Memory B cell (primary cell): ENCODE results near the gene SLC12A8.

Source experiments
- ATAC-seq: fragments of 150-1000 bp; cut with Tn5 transposase; 2 replicates; pipeline ENCODE4 v1.10.0; 2021; ENCODE audit warnings: low read depth, mild to moderate bottlenecking, moderate library complexity
- DNase-seq, 2 donors: peaks; one replicate each; pipeline ENCODE4 v3.0.0; 2022; ENCODE audit warnings: low spot score in 2 of 2
- H3K27ac Mint-ChIP-seq: one replicate; pipeline ENCODE4 v1.8.0; 2022; ENCODE audit warnings: mild to moderate bottlenecking, moderate library complexity, mixed read lengths
- H3K27me3 Mint-ChIP-seq: one replicate; pipeline ENCODE4 v1.8.0; 2022; ENCODE audit warnings: mixed read lengths
- H3K36me3 Mint-ChIP-seq: one replicate; pipeline ENCODE4 v1.8.0; 2022; ENCODE audit warnings: mild to moderate bottlenecking, mixed read lengths
- H3K4me1 Mint-ChIP-seq: one replicate; pipeline ENCODE4 v1.8.0; 2022; ENCODE audit warnings: mixed read lengths
- H3K4me3 Mint-ChIP-seq: one replicate; pipeline ENCODE4 v1.8.0; 2022; ENCODE audit warnings: mild to moderate bottlenecking, moderate library complexity, mixed read lengths
- H3K9me3 Mint-ChIP-seq: one replicate; pipeline ENCODE4 v1.8.0; 2022; ENCODE audit warnings: mixed read lengths

Gene SLC12A8

DNA sequence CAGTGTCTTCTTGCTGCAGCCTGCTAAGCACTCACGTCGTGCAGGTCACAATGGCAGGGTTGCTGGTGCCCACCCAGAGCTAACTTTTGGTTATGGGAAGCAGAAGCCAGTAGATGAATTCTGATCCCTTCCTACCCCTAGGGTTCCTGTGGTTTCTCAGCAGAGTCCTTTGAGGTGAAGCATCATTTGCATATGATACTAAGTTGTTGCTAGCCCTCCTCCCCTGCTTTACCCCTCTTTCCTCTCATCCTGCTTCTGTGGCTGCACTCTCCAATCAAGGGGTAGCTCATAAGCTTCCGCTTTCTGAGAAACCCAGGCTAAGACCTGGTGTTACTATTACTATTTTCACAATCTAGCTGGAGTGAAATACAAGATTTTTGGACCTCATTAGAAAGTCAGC, 134.7 kb downstream of the SLC12A8 start:
- H3K4me3 Mint-ChIP-seq, result no peak overlapping the region

DNA sequence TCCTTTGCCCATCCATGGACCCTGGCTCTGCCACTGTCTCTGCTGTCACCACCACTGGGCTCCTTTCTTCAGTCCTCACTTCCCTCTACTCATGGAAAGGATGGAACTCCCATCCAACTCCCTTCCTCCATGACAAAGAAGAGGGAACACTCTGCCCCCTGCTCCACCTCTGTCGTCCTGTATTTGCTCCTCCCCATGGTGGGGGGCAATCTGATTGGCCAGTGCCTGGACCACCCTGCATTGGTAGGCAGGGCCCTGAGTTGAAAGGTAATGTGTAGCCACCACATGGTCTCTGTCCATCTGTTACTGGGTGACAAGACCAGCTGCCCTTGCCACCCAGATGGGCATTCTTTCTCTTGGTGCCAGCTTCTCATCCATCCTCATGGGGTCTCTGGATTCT, 136.1 kb downstream of the SLC12A8 start:
- no peaks in the 10 kb centered on the region for H3K36me3 Mint-ChIP-seq
- H3K27ac Mint-ChIP-seq, result no peak overlapping the region
- H3K9me3 Mint-ChIP-seq, result no peaks in the 10 kb centered on the region
- H3K4me3 Mint-ChIP-seq, result no peak overlapping the region
- no peak for DNase-seq
- no peaks in the 10 kb centered on the region for H3K27me3 Mint-ChIP-seq
- ATAC-seq, result no peak
- peaks cover 17% of the 10 kb centered on the region for H3K4me1 Mint-ChIP-seq

More for the DNA sequence above, 134.7 kb downstream of the SLC12A8 start:
- DNase-seq (no peak), ATAC-seq (peak; percentile 72)
- Mint-ChIP-seq H3K9me3 (no peaks in the 10 kb centered on the region), H3K27me3 (no peaks in the 10 kb centered on the region), H3K4me1 (peaks cover 17% of the 10 kb centered on the region), H3K27ac (peak overlapping the region; percentile 51), H3K36me3 (no peaks in the 10 kb centered on the region)

DNA sequence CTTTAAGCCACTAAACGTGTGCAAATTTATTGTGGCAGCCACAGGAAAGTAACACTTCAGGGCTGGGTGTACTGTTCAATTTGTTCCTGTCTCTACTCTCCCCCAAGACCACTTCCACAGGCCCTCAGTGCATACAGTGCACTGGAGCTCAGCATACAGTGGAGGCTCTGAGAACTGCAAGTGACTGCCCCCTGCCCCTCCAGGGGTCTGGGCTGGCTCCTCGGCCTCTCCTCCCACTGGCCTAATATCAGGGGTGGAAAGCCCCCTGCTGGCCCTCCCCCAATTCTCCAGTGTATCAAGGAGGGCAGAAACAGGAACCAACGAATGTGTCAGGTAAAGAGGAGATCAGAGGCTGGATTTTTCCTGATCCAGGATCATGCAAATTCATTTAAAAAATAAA, 136.8 kb downstream of the SLC12A8 start:
- no peaks in the 10 kb centered on the region for H3K27me3 Mint-ChIP-seq
- H3K27ac Mint-ChIP-seq, result no peak overlapping the region
- no peaks in the 10 kb centered on the region for H3K9me3 Mint-ChIP-seq
- no peak overlapping the region for H3K4me3 Mint-ChIP-seq
- H3K36me3 Mint-ChIP-seq, result no peaks in the 10 kb centered on the region
- peaks cover 17% of the 10 kb centered on the region for H3K4me1 Mint-ChIP-seq
- no peak for DNase-seq
- no peak for ATAC-seq

DNA sequence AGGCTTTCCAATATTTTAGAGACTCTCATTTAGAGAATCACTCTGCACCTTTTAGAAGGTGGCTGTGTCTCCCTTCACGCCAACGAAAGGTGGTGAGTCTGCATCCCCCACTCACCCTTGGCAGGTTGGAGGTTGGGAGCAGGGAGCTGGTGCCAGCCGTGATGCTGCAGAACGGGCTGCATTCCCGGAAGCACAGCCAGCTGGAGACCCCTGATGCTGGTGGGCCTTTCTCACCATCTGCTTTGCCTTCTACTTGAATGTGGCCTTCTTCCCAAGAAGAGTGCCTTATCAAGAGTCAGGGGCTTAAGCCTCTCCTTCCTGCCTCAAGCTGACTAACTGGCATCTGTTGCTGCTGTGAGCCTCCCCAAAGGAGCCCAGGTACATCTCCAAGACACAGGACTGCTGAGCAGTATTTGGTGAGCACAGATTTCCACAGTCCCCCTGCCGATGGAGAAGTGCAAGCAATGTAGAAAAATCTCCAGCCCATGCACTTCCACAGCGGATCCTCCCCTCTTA, 139.1 kb downstream of the SLC12A8 start:
- H3K27ac Mint-ChIP-seq, result no peak overlapping the region
- H3K27me3 Mint-ChIP-seq, result no peaks in the 10 kb centered on the region
- no peaks in the 10 kb centered on the region for H3K9me3 Mint-ChIP-seq
- peaks cover 27% of the 10 kb centered on the region for H3K4me1 Mint-ChIP-seq
- no peak for ATAC-seq
- H3K4me3 Mint-ChIP-seq, result no peak overlapping the region
- no peaks in the 10 kb centered on the region for H3K36me3 Mint-ChIP-seq
- DNase-seq, result no peak

DNA sequence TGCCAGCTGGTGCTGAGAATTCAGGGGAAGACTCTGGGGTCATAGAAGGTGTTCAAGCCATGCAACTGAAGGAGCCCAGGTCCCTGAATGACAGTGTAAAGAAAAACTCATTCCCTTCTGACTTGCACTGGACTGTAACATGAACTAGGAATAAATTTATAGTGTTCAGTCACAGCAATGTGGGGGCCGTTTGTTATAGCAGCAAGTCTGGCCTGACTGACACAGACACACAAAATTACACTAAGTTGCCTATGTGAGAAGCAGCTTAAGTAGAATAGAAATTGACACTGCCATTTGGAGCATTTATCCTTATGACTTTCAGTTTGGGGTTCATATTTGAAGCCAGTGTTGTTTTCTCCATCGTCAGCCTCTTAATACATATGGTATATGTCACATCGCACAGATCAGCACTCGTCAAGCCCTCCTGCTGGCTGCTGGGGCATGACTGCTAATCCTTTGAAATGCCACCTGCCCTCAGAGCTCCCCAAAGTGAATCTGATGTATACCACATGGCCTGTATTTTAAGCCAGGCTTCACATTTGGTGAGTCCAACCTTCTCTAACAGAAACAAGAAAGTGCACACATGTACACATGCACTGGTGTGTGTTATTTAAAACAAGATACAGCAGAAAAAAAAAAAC, 139.7 kb downstream of the SLC12A8 start:
- Mint-ChIP-seq H3K27ac (no peak overlapping the region), H3K9me3 (no peaks in the 10 kb centered on the region), H3K4me1 (peaks cover 22% of the 10 kb centered on the region), H3K27me3 (no peaks in the 10 kb centered on the region), H3K4me3 (no peak overlapping the region), H3K36me3 (no peaks in the 10 kb centered on the region)
- DNase-seq, result no peak
- no peak for ATAC-seq

DNA sequence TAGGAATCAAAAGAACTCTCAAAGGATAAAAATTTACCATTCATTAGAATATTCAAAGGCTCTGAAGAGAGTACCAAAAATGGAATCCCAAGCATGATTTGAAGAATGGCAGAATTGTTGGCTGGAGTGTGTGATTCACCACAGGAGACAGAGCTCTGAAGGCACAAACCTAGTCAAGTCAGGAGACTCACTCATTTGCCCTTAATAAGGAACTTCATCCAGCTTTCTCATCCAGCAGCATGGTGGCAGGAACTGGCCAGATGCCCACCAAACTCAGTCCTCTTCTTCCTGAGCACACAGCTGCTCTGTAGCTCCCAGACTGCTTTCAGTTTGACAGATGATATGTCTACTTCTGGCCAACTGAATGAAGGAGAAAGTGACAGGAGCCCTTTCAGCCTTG, 140.2 kb downstream of the SLC12A8 start:
- Mint-ChIP-seq H3K36me3 (no peaks in the 10 kb centered on the region), H3K27ac (no peak overlapping the region), H3K9me3 (no peaks in the 10 kb centered on the region), H3K4me3 (no peak overlapping the region), H3K4me1 (peaks cover 17% of the 10 kb centered on the region), H3K27me3 (no peaks in the 10 kb centered on the region)
- no peak for ATAC-seq
- DNase-seq, result no peak

DNA sequence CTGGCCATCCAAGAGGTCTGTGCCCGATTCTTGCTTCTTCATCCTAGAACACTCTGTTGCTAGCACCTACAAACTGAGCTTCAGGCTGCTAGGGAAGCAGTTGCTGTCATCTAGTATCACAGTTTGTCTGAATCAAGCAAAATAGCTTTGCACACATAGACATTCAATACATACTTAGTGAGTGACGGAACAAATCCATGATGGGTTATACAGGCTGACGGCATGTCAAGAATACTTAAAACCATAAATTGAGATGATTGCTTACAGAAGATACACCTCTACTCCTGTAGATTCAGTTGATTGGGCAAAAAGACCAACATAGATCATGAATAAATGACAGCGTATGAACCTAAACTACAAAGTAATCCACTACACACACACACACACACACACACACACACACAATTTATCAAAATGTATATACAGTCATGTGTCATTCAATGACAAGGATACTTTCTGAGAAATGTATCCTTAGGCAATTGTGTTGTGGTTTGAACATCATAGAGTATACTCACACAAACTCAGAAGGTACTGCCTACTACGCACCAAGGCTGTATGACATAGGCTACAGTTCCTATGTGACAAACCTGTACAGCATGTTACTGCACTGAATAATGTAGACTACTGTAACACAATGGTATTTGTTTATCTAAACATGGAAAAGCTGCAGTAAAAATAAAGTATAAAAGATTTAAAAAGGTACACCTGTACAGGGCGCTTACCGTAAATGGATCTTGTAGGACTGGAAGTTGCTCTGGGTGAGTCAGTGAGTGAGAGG, 142.4 kb downstream of the SLC12A8 start:
- ATAC-seq, result no peak
- H3K27ac Mint-ChIP-seq, result no peak overlapping the region
- DNase-seq, result no peak
- H3K36me3 Mint-ChIP-seq, result no peaks in the 10 kb centered on the region
- peaks cover 16% of the 10 kb centered on the region for H3K4me1 Mint-ChIP-seq
- H3K27me3 Mint-ChIP-seq, result no peaks in the 10 kb centered on the region
- H3K4me3 Mint-ChIP-seq, result no peak overlapping the region
- H3K9me3 Mint-ChIP-seq, result no peaks in the 10 kb centered on the region

DNA sequence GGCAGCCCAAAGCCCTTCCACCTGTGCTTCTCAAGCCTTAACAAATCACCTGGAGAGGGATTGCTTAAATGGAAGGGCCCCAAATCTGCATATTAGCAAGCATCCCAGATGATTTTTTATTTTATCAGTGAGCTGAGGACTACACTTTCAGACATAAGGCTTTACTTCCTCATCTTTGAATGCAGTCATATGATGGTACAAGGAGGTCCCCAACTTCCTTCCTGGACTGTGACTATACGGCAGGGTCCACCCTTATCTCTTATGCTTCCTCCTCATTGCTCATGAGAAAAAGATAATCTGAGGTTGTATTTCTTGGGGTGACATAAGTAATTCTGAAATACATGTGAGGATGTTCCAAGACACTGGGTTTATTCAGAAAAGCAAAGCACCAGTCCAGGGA, 143.1 kb downstream of the SLC12A8 start:
- no peaks in the 10 kb centered on the region for H3K36me3 Mint-ChIP-seq
- H3K27me3 Mint-ChIP-seq, result no peaks in the 10 kb centered on the region
- H3K27ac Mint-ChIP-seq, result no peak overlapping the region
- ATAC-seq, result peak; percentile 96
- H3K4me1 Mint-ChIP-seq, result peaks cover 16% of the 10 kb centered on the region
- H3K4me3 Mint-ChIP-seq, result peak overlapping the region; percentile 50
- no peaks in the 10 kb centered on the region for H3K9me3 Mint-ChIP-seq
- DNase-seq, result no peak

DNA sequence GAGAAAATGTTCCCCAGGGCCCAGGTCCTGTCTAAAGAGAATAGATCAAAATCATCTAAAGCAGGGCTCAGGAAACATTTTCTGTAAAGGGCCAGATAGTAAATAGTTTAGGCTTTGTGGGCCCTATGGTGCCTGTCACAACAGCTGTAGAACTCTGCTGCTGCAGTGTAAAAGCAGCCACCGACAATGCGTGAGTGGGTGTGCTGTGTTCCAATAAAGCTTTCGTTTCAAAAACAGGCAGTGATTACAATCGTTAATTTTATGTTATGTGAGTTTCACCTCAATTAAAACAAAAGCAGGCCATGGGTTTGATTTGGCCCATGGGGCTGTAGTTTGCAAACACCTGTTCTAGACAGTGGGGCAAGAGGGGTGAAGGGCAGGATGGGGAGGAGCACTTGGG, 144.3 kb downstream of the SLC12A8 start:
- peaks cover 3% of the 10 kb centered on the region for H3K27me3 Mint-ChIP-seq
- DNase-seq (no peak), ATAC-seq (no peak)
- H3K9me3 Mint-ChIP-seq, result no peaks in the 10 kb centered on the region
- peaks cover 18% of the 10 kb centered on the region for H3K4me1 Mint-ChIP-seq
- no peak overlapping the region for H3K27ac Mint-ChIP-seq
- H3K4me3 Mint-ChIP-seq, result no peak overlapping the region
- H3K36me3 Mint-ChIP-seq, result no peaks in the 10 kb centered on the region

DNA sequence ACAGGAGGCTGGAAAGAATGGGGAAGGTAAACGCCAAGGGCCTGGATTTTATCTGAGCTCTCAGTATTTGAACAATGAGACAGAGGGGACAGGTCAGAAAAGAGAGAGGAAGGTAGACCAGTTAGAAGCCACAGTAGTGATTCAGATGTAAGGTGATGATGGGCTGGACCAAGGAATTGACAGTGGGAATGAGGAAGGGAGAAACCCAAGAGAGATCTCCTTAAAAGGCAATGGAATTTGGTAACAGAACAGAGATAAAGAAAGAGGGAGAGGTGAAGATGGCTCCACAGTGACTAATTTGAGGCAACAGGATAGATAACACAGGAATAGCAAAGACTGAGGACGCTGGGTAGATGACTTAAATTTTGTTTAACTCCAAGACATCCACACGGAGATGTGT, 145.3 kb downstream of the SLC12A8 start:
- no peak overlapping the region for H3K4me3 Mint-ChIP-seq
- H3K27me3 Mint-ChIP-seq, result peaks cover 3% of the 10 kb centered on the region
- H3K9me3 Mint-ChIP-seq, result no peaks in the 10 kb centered on the region
- no peak overlapping the region for H3K27ac Mint-ChIP-seq
- DNase-seq, result no peak
- no peak for ATAC-seq
- H3K36me3 Mint-ChIP-seq, result no peaks in the 10 kb centered on the region
- H3K4me1 Mint-ChIP-seq, result peaks cover 18% of the 10 kb centered on the region

DNA sequence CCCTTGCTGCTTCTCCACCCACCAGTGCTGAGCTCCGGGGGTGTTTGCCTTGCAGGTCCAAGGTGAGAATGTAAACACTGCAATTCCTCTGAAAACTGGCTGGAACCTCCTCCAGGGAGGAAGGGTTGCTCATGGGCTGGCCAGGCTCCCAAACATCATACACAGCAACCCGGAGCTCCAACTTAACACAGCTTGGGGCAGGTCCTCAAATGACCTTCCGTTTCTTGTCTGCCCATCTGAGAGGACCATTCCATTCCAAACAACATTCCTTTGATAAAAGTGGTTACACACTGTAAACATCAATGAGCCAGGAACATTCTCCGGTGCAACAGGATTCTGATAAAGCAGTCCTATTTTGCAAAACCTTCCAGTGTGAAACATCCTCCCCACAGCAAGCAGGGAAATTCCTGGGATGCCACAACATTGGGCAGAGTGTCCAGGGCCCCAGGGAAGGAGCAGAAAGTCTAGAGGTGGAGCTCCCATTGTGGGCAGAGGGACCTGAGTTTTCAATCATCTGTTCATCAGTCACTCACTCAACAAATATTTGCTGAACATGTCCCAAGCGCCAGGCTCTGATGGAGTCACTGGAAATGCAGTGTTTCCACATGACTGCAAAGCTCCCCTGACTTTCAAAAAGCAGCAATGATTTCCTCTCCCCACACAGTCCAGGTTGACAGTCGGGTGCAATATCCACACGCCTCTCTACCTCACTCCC, 149.5 kb downstream of the SLC12A8 start:
- Mint-ChIP-seq H3K4me1 (peaks cover 4% of the 10 kb centered on the region), H3K9me3 (no peaks in the 10 kb centered on the region), H3K4me3 (no peak overlapping the region), H3K27me3 (peaks cover 13% of the 10 kb centered on the region), H3K36me3 (no peaks in the 10 kb centered on the region), H3K27ac (no peak overlapping the region)
- no peak for DNase-seq
- no peak for ATAC-seq

DNA sequence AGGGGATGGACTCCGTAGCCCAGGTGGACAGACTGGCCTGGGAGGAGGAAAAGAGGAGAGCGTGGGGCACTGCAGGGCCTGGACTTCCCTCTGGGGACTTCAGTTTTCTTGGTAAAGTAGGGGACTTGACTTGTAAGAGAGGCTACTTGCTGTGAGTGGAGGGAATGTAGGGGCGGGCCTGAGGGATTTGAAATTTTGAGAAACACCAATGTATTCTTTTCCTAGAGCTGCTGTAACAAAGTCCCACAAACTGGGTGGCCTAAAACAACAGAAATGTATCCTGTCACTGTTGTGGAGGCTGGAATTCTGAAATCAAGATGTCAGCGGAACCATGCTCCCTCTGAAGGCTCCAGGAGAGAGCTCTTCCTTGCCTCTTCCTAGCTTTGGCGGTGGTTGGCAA, 150.9 kb downstream of the SLC12A8 start:
- peaks cover 13% of the 10 kb centered on the region for H3K27me3 Mint-ChIP-seq
- no peaks in the 10 kb centered on the region for H3K9me3 Mint-ChIP-seq
- no peak for ATAC-seq
- no peaks in the 10 kb centered on the region for H3K36me3 Mint-ChIP-seq
- no peak for DNase-seq
- H3K27ac Mint-ChIP-seq, result no peak overlapping the region
- no peak overlapping the region for H3K4me3 Mint-ChIP-seq
- H3K4me1 Mint-ChIP-seq, result peaks cover 4% of the 10 kb centered on the region

DNA sequence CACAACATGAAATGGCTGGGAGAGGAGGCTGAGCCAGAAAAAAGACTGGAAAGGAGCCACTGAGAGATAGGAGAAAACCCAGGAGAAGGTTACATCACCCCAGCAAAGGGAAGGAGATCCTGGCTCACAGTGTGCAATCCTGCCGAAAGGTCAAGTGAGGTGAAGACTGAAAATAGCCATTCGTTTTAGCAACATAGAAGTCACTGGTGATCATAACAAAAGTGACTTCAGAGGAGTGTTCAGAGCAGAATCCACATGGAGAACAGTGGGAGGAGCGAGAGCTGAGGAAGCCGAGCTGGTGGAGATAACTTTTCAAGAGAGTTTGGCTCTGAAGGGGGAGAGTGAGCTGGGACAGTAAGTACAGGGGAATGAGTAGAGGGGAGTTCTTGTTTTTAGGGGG, 151.4 kb downstream of the SLC12A8 start:
- no peak for ATAC-seq
- Mint-ChIP-seq H3K27ac (no peak overlapping the region), H3K36me3 (no peaks in the 10 kb centered on the region), H3K9me3 (no peaks in the 10 kb centered on the region), H3K4me3 (no peak overlapping the region), H3K27me3 (peaks cover 13% of the 10 kb centered on the region), H3K4me1 (peaks cover 4% of the 10 kb centered on the region)
- no peak for DNase-seq

DNA sequence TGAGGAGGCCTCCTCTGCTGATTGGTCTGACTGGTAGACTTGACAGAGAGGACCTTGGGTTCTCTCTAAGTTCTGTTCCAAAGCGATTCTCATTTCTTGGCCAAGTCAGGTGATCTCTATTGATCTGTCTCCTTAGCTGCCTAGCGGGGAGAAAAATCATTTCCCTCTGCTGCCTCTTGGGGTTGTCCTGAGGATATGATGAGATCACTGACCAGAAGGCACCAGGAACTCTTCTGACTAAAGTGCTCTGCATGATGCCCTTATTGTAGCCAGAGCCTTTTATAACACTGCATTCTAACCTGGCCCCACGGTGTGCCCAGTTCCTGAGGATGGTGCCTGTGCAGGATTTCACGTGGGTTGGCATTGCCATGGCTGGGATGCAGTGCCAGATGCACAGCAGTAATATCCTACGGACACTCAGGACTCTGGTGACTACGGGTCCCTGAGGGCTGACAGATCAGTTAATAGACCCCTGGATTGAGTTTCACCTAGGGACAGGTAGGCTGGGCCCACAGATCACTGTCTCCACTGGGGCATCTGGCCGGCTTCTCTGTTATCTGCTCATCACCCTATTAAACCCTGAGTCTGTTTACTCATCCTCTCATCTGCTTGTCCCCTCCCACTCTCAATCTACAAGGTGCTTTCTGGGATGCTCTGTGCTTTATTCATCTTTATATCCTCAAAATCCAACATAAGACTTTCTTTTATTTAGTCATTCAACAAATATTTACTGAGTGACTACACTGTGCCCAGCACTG, 152.9 kb downstream of the SLC12A8 start:
- H3K9me3 Mint-ChIP-seq, result no peaks in the 10 kb centered on the region
- no peak overlapping the region for H3K4me3 Mint-ChIP-seq
- DNase-seq (no peak), ATAC-seq (no peak)
- H3K4me1 Mint-ChIP-seq, result peaks cover 5% of the 10 kb centered on the region
- no peak overlapping the region for H3K27ac Mint-ChIP-seq
- H3K27me3 Mint-ChIP-seq, result peaks cover 13% of the 10 kb centered on the region
- H3K36me3 Mint-ChIP-seq, result no peaks in the 10 kb centered on the region
